Muscle of arm (tissue), 12 donors: Measurements from ENCODE around the gene MAGI2. TPM values are rescaled to one million over a fixed set of nuclear protein-coding genes. Genes with fewer than 3 reads are reported as not detected.
"Not testable (repeated sequence)": the region's sequence is repeated elsewhere in the genome, so short reads cannot be mapped to it uniquely, and the experiment has no call there.

Source experiments
- DNase-seq: peaks from one replicate; pipeline ENCODE4 v3.0.0-alpha.2; 2013
- polyA plus RNA-seq, 12 donors: library from polyadenylated mRNA; unstranded; fragments of 120-200 nt; gene quantifications; one replicate each; pipeline ENCODE4 v1.2.1, GENCODE V29; 2013; ENCODE audit not compliant: insufficient read length in 12 of 12

The MAGI2 gene
- polyA plus RNA-seq, 12 donors = 4.4 to 8.6 (median 6.4) TPM; not detected in 1

- DNase-seq = no peak
These were observed 1154.4 kb downstream of the MAGI2 start for GRCh38 chr7:78299088-78299487.

GRCh38 chr7:78296644-78297371 is 1156.7 kb downstream of the MAGI2 start:
- DNase-seq = no peak

- no peak for DNase-seq
These were observed 1157.3 kb downstream of the MAGI2 start for GRCh38 chr7:78296046-78296597.

GRCh38 chr7:78289471-78289870 is 1164.0 kb downstream of the MAGI2 start:
- DNase-seq = not testable (repeated sequence)

- no peak for DNase-seq
These were observed 1168.5 kb downstream of the MAGI2 start for GRCh38 chr7:78284945-78285344.

- DNase-seq = no peak
These were observed 1173.2 kb downstream of the MAGI2 start for GRCh38 chr7:78280276-78280675.

- no peak for DNase-seq
These were observed 1174.0 kb downstream of the MAGI2 start for GRCh38 chr7:78279457-78279856.

GRCh38 chr7:78279032-78279431 is 1174.4 kb downstream of the MAGI2 start:
- DNase-seq = no peak

GRCh38 chr7:78267141-78267540 is 1186.3 kb downstream of the MAGI2 start:
- DNase-seq = no peak

- no peak for DNase-seq
These were observed 1188.0 kb downstream of the MAGI2 start for GRCh38 chr7:78265486-78265885.

- DNase-seq = no peak
These were observed 1188.4 kb downstream of the MAGI2 start for GRCh38 chr7:78265071-78265470.

GRCh38 chr7:78264105-78264504 is 1189.4 kb downstream of the MAGI2 start:
- DNase-seq = no peak

GRCh38 chr7:78261739-78262138 is 1191.7 kb downstream of the MAGI2 start:
- DNase-seq = no peak

GRCh38 chr7:78261302-78261701 is 1192.2 kb downstream of the MAGI2 start:
- DNase-seq = no peak

- no peak for DNase-seq
These were observed 1192.6 kb downstream of the MAGI2 start for GRCh38 chr7:78260826-78261225.

- no peak for DNase-seq
These were observed 1198.8 kb downstream of the MAGI2 start for GRCh38 chr7:78254726-78255055.

- no peak for DNase-seq
These were observed 1199.4 kb downstream of the MAGI2 start for GRCh38 chr7:78253850-78254725.

- DNase-seq = no peak
These were observed 1204.6 kb downstream of the MAGI2 start for GRCh38 chr7:78248867-78249266.

- DNase-seq = no peak
These were observed 1205.4 kb downstream of the MAGI2 start for GRCh38 chr7:78247910-78248689.

GRCh38 chr7:78240179-78240578 is 1213.3 kb downstream of the MAGI2 start:
- not testable (repeated sequence) for DNase-seq

- no peak for DNase-seq
These were observed 1218.8 kb downstream of the MAGI2 start for GRCh38 chr7:78234634-78235033.

- DNase-seq = no peak
These were observed 1220.7 kb downstream of the MAGI2 start for GRCh38 chr7:78232806-78233205.
